Right kidney (tissue), 1 donor: ENCODE results near the gene ZBED6.
"Not testable (repeated sequence)": the region's sequence is repeated elsewhere in the genome, so short reads cannot be mapped to it uniquely, and the experiment has no call there.

ENCODE experiments used
- DNase-seq: peaks from one replicate; pipeline ENCODE4 v3.0.0-alpha.2; 2016

Gene ZBED6

DNA sequence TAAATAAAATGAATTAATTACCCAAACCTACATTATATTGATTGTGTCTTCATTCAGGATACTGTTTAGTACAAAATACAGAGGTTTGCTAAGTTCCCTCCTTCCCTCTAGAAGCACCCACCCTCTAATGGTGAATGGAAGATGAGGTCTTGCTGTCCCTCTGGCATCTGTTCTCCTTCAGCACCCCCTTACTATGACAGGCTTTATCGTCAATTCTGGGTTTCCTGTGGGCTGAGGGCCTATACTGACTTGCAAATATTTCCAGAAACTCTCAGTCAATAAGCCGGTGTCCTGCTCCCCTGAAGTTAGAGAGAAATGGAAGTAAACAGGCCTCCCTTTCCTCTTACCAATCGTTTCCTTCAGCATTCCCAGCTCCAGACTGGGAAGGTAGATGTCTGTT, 17.3 kb upstream of the ZBED6 start:
- no peak for DNase-seq

DNA sequence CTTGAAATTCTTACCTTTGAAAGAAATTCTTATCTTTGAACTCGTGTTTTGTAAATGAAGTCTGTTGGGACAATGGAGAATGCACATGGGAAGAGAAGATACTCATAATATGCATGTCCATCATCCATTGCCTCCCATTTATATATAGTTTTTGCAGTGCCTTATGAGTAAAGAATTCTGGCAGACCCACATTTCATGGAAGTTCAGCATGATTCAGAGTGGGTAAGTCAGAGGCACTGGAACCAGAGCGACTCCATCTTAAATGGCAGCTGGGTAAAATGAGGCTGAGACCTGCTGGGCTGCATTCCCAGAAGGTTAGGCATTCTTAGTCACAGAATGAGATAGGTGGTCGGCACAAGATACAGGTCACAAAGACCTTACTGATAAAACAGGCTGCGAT, 16.6 kb upstream of the ZBED6 start:
- no peak for DNase-seq

DNA sequence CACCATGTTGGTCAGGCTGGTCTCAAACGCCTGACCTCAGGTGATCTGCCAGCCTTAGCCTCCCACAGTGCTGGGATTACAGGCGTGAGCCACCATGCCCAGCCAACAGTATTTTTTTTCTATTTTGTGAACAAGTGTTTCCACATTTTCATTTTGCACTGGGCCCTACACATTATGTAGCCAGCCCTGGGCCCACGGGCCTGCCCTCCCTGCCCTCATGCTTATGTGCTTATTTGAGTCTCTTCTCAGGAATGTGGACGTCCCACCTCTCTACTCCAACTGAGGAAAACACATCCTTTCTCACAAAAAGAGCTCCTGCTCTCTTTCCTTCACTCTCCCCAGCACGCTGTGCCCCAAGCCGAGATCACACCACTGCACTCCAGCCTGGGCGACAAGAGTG, 13.5 kb upstream of the ZBED6 start:
- no peak for DNase-seq

DNA sequence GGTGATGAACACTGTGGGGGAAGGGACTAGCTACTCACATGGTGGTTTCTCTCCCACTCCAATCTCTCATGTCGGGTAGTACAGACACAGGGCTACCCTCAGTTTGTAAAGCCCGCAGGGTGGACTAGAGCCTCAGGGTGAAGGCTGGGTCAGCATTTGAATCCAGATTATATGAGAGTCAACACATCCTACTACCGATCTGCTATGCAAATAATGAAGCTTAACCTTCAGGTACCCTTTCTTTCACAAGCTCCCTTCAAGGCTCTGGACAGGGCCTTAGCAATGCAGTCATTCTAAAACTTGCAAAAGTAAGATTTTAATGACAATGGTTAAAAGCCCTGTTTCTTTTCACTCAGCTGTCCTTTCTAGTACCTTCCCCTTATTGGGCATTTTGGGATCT, 5.5 kb upstream of the ZBED6 start:
- DNase-seq = no peak

DNA sequence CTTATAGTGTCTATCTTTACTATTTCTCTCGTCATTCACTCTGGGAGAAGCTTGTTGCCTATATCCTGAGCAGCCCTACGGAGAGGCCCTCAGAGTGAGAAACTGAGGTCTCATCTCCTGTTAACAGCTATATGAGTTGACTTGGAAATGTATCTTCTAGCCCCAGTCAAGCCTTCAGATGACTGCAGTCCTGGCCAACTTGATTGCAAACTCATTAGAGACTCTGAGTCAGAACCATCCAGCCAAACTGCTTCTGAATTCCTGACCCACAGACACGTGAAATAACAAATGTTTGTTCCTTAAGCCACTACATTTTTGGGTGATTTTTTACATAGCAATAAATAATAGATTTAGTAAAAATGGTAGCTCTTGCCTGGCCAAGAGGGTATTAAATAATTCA, 3.9 kb upstream of the ZBED6 start:
- no peak for DNase-seq

DNA sequence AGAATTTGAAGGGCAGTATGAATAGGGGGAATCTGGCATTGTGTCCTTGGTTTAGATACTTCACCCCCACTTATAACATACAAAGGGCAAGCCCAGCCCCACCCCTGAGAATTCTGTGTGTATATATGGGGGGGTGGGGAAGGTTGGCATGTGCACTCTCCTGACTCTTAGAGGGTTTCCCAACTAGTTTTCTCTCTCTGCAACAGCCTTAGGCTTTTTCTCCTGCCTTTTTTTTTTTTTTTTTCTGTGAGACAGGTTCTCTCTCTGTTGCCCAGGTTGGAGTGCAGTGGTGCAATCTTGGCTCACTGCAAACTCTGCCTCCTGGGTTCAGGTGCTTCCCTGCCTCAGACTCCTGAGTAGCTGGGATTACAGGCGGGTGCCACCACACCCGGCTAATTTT, 2.9 kb upstream of the ZBED6 start:
- no peak for DNase-seq

DNA sequence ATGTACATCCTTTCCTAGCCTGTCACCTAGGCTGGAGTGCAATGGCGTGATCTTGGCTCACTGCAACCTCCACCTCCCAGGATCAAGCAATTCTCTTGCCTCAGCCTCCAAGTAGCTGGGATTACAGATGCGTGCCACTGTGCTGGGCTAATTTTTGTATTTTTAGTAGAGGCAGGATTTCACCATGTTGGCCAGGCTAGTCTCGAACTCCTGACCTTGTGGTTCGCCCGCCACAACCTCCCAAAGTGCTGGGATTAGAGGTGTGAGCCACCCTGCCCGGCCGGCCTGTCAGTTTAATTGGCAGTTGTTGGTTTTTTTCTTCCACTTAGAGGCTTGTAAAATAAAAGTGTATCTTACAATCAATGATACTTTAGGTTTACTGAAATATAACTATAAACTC, 1.9 kb upstream of the ZBED6 start:
- not testable (repeated sequence) for DNase-seq

DNA sequence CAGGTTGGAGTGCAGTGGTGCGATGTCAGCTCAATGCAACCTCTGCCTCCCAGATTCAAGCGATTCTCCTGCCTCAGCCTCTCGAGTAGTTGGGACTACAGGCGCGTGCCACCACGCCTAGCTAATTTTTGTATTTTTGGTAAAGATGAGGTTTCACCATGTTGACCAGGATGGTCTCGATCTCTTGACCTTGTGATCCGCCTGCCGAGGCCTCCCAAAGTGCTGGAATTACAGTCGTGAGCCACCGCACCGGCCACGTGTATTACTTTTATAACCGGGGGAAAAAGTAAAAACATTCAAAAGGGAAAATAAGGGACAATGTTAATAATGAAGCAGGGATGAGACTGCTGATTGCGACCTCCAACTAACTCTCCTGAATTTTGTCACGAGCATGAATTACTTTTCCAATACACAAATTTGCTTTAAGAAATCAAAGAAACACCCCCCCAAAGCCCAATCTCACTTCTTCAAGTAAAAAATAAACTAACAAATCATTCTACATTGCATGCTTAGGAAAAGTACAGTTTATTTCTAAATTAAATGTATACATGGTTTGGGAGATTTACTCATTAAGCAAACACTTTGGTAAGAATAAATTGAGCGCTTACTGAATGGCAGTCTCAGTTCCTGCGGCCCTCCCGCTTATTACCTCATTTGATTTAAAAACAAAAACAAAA, 521 bp upstream of the ZBED6 start:
- no peak for DNase-seq

DNA sequence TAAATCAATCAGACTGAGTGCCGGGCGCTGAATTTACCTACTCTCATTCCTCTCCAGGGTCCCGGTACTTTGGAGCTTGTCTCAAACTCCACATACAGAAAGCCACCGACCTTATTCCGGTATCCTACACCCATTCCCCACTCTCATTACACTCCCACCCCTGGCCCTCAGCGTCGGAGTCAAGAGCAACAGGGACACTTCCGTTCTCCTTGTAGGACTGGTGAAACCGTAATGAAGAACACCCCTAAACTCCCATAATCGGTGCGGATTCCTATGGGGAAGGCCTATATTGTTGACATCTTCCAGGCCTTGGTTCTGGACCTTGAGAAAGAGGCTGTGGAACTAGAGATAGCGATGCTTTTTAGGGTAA, 798 bp downstream of the ZBED6 start:
- DNase-seq = no peak

DNA sequence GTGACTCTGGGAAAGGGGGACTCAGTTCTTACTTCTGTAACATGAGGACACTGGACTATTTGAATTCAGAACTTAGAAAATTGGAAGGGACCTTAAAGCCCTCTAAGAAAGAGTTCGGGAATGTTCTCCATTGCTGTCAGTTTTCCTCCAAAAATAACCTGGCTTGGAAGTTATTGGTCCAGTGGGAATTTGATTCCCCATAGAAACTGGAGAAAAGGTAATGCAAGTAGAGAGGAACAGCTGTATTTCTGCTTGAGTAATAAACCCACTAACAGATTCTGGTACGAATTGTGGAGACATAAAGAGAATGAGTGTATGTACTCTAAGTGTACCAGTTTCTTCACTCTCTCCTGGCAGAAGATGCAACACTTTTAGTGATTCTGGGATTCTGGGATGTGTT, 1.8 kb downstream of the ZBED6 start:
- no peak for DNase-seq

DNA sequence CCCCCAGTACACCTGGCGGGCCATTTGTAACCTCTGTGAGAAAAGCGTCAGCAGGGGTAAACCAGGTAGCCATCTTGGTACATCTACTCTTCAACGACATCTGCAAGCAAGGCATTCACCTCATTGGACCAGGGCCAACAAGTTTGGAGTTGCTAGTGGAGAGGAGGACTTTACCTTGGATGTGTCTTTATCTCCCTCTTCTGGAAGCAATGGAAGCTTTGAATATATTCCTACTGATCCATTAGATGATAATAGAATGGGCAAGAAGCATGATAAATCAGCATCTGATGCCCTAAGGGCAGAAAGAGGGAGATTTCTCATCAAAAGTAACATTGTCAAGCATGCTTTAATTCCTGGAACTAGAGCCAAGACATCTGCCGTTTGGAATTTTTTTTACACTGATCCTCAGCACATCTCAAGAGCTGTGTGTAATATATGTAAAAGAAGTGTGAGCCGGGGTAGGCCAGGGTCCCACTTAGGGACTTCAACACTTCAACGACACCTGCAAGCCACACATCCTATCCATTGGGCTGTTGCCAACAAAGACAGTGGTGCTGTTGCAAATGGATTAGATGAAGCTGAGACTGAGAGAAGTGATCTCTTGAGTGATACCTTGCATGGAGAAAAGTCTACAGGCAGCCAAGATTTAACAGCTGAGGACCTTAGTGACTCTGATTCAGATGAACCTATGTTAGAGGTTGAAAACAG, 2.7 kb downstream of the ZBED6 start:
- DNase-seq = no peak

DNA sequence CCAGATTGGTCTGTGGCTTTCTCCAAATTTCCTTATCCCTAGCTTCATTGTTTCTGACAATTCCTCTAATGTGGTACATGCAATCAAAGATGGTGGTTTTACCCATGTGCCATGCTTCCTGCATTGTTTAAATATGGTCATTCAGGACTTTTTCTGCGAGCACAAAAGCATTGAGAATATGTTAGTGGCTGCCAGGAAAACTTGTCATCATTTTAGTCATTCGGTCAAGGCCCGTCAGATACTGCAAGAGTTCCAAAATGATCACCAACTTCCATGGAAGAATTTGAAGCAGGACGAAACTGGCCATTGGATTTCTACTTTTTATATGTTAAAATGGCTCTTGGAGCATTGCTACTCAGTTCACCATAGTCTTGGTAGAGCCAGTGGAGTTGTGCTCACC, 3.7 kb downstream of the ZBED6 start:
- no peak for DNase-seq

DNA sequence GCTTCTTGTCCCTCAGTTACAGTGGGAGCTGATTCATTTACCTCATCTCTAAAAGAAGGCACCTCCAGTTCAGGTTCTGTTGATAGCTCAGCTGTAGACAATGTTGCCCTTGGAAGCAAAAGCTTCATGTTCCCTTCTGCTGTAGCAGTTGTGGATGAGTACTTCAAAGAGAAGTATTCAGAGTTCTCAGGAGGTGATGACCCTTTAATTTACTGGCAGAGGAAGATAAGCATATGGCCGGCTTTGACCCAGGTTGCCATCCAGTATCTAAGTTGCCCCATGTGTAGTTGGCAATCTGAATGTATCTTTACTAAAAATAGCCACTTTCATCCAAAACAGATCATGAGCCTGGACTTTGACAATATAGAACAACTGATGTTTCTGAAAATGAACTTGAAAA, 4.5 kb downstream of the ZBED6 start:
- no peak for DNase-seq

DNA sequence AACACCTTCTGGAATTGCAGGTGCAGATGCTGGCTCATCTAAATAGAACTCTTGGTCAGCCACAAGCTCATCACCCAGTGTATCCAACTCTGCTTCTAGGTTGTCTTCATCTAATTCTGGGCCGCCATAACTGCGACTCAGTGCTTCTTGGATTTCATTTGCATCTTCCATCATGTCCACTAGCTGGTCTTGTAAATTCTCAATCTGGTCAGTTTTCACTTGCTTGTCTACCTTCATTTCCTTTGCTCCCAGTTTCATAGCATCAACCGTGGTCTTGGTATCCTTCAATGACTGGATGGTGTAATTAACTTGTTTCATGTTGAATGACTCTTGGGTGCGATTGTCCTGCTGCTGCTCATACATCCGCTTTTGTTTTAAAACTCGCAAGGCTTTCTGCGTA, 10.3 kb downstream of the ZBED6 start:
- DNase-seq = no peak

DNA sequence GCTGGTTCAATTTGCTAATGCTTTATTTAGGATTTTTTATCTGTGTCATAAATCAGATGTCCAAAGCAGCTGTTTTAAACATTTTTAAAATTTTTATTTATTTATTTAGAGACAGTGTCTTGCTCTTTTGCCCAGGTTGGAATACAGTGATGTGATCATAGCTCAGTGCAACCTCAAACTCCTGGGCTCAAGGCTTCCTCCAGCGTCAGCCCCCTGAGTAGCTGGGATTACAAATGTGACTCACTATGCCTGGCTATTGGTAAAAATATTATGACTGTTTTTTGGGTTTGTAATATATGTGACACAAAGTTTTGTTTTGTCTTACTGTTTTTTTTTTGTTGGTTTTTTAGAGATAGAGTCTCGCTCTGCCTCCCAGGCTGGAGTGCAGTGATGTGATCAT, 11.8 kb downstream of the ZBED6 start:
- DNase-seq = no peak

DNA sequence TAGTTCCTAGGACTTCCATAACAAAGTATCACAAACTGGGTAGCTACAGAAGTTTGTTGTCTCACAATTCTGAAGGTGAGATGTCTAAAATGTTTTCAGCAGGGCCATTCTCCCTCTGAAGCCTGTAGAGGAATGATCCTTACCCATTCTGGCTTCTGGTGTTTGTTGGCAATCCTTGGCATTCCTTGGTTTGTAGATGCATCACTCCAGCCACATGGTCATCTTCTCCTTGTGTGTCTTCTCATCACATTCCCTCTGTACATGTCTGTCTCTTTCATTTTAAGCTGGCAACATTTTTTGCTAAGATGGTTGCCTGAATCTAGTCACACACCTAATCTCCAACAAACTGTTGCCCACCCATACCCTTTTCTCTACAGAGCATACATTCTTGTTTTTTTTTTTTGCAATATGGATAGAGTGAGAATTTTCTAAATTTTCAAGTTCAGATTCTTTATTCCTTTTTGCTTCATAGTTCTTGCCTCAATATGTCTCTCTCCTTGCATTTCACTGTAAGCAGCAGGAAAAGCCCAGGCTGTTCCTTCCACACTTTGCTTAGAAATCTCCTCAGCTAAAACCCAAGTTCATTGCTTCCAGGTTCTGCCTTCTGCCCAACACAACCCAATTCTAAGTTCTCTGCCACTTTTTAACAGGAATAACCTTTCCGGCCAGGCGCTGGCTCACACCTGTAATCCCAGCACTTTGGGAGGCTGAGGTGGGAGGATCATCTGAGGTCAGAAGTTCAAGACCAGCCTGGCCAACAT, 18.3 kb downstream of the ZBED6 start:
- DNase-seq = no peak

DNA sequence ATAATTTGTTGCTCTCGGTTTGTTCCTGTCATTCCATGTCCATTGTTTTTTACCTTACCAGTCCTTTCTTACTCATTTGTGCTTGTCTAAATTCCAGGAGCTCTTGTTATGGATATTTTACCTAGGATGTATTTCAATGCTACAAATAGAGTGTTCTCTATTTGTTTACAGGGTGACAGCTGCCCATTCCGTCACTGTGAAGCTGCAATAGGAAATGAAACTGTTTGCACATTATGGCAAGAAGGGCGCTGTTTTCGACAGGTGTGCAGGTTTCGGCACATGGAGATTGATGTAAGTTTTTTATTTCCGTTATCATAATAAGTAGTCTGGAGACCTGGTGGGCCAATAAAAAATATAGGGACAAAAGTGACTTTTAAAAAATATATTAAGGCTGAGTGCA, 23.0 kb downstream of the ZBED6 start:
- DNase-seq = no peak

DNA sequence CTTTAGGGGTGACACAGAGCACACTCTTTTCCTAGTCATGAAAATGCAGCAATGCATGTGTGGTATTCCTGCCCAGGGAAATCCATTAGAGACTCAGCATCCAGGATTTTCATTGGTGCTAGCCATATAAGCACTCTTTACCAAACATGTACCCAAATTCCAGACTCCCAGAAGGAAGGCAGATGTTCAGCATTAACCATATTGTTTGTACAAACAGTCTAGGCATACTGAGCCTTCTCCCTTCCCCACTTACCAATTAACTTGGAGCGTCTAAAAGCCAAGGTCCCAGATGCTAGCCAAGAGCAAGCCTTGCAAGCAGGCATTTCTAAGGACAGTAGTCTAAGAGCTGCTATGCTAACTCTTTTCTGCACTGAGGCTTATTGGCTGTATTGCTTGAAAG, 27.9 kb downstream of the ZBED6 start:
- no peak for DNase-seq

DNA sequence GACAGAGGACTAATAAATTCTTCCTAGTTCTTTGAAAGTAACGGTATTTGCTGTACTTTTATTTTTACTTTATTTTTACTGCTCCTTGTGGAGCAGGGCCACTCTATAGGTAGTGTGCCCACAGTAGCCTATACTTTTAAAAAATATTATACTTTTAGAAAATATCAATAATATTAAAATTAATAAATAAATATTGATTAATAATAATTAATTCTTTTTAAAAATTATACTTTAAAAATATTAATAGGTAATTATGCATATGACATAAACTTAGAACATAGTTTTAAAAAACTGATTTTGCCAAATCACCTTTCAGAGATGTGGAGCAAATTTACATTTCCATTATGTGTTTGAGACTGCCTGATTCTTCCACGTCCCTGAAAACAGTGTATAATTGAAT, 30.8 kb downstream of the ZBED6 start:
- DNase-seq = no peak

DNA sequence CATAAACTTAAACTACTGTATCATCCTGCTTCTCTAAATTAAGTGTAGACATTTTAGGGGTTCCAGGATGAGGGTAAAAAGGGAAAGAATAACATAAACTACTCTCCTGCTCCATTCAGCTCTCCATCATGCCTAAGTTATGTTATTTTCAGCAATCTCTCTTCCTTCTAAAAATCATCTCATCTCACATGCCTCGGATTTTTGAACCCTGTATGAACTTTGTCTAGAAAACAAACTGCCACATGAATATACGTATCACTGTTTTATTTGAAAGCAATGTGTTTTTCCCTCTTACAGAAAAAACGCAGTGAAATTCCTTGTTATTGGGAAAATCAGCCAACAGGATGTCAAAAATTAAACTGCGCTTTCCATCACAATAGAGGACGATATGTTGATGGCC, 32.6 kb downstream of the ZBED6 start:
- DNase-seq = no peak

DNA sequence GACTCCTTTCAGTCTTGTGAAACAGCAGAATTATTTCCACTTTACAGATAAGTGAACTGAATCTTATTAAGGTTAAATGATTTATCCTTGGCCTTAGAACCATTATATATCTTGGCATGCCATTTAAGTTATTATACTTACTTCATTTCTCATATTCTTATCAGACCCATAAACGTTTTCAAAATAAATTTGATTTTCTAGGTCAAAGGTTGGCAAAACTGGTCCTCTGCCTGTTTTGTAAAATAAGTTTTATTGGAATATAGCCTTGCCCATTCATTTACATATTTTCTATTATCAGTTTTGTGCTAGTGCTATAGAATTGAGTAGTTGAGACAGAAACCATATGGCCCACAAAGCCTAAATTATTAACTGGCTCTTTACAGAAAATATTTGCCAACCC, 33.1 kb downstream of the ZBED6 start:
- no peak for DNase-seq

DNA sequence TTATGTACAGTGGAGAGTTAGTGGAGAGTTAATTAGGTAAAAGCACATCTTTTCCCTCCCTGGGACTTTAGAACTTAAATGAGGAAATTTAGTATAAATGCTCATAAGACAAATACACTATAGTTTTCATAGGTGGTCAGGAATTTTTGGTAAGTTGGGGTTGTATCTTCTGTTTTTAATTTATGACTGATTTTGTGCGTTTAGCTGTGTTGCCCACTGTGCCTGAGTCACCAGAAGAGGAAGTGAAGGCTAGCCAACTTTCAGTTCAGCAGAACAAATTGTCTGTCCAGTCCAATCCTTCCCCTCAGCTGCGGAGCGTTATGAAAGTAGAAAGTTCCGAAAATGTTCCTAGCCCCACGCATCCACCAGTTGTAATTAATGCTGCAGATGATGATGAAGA, 33.8 kb downstream of the ZBED6 start:
- not testable (repeated sequence) for DNase-seq

DNA sequence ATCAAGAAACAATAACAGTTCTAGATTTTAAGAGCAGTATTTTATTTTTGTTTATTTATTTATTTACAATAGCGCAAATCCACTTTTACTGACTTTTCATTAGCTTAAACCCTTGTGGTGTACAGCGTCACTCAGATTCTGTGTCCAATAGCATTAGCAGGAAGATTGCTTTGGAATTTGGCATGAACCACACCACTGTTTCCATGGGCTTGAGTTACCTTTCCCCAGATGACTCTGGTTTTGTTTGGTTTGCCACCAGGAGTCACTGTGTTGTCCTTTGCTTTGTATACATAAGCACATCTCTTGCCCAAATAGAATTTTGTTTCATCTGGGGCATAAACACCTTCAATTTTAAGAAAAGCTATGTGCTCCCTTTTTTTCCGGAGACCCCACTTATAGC, 40.1 kb downstream of the ZBED6 start:
- DNase-seq = no peak

DNA sequence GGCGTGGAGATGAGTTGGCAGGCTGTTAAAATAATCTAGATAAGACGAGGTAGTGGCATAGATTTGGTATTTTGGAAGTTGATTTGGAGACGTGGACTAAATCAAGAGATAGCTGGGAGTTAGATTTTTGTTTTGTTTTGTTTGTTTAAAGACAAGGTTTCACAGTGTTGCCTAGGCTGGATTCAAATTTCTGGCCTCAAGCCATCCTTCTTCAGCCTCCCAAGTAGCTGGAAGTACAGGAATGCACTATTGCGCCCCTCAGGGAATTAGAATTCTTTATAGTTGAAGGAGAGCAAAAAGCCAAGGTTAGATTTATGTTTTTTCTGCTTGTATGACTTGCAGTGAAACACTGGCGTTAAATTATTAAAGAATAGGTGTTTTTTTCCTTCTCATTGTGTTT, 43.7 kb downstream of the ZBED6 start:
- peak; percentile 4 for DNase-seq
